ENCODE measurements around the gene UGT1A10. TPM values are rescaled to one million over a fixed set of nuclear protein-coding genes. Genes with fewer than 3 reads are reported as not detected.
"Not testable (repeated sequence)": the region's sequence is repeated elsewhere in the genome, so short reads cannot be mapped to it uniquely, and the experiment has no call there.

UGT1A10 gene
- total and polyA plus RNA-seq, 8 donors, result not detected

DNA sequence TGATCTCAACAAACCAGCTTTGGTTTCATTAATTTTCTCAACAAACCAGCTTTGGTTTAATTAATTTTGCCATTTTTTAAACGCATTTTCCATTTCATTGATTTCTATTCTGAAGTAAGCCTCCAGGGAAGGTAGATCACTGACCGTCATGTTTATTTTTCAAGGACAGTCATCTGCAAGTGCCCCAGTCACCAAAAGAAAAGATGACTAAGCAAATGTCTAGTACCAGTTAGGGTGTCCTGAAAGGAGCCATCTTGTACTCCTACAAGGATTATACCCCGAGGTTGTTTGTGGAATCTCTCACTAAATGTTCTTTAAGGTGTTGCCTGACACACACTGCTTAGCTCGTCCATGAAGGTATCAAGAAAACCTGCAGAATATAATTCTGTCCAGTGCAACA lies 25.0 kb upstream of the UGT1A10 start:
- no peak for TF ChIP-seq CTCF (IDR thresholded peaks at IDR 0.05)
- intact Hi-C loops (cut with DNase I), result no loop called here
- Histone ChIP-seq H3K4me3 (no peak overlapping the region), H3K27ac (no peak overlapping the region), H3K36me3 (no peaks in the 10 kb centered on the region), H3K4me1 (no peaks in the 10 kb centered on the region), H3K9me3 (peaks cover 0 to 19% of the 10 kb centered on the region in 2 donors), H3K27me3 (no peaks in the 10 kb centered on the region)
- no peak for DNase-seq
- no peak for ATAC-seq

- ATAC-seq; H3K27me3 ChIP-seq; intact Hi-C loops (cut with DNase I); H3K36me3 ChIP-seq; H3K4me3 ChIP-seq; H3K27ac ChIP-seq; DNase-seq; H3K4me1 ChIP-seq: not testable (repeated sequence)
- H3K9me3 ChIP-seq, result peaks cover 0 to 11% of the 10 kb centered on the region in 2 donors
Observed at GRCh38 chr2:233617476-233617875, 18.8 kb upstream of the UGT1A10 start, which contains the start of gene UGT1A8. Gene UGT1A8 (plus strand): TSS chr2:233617633. CDS start chr2:233617708, 75 bp downstream.

- Histone ChIP-seq H3K27me3 (no peaks in the 10 kb centered on the region), H3K9me3 (no peaks in the 10 kb centered on the region), H3K36me3 (no peaks in the 10 kb centered on the region), H3K4me1 (no peaks in the 10 kb centered on the region), H3K27ac (no peak overlapping the region), H3K4me3 (no peak overlapping the region)
- DNase-seq (no peak), ATAC-seq (no peak)
- intact Hi-C loops (cut with DNase I), result no loop called here
- no peak for TF ChIP-seq CTCF (IDR thresholded peaks at IDR 0.05)
Observed at GRCh38 chr2:233620204-233620603, 16.0 kb upstream of the UGT1A10 start.

- H3K4me1 ChIP-seq; H3K36me3 ChIP-seq; intact Hi-C loops (cut with DNase I); H3K27ac ChIP-seq; H3K4me3 ChIP-seq; ATAC-seq; DNase-seq; H3K9me3 ChIP-seq; H3K27me3 ChIP-seq: not testable (repeated sequence)
Observed at GRCh38 chr2:233621863-233622262, 14.4 kb upstream of the UGT1A10 start.

DNA sequence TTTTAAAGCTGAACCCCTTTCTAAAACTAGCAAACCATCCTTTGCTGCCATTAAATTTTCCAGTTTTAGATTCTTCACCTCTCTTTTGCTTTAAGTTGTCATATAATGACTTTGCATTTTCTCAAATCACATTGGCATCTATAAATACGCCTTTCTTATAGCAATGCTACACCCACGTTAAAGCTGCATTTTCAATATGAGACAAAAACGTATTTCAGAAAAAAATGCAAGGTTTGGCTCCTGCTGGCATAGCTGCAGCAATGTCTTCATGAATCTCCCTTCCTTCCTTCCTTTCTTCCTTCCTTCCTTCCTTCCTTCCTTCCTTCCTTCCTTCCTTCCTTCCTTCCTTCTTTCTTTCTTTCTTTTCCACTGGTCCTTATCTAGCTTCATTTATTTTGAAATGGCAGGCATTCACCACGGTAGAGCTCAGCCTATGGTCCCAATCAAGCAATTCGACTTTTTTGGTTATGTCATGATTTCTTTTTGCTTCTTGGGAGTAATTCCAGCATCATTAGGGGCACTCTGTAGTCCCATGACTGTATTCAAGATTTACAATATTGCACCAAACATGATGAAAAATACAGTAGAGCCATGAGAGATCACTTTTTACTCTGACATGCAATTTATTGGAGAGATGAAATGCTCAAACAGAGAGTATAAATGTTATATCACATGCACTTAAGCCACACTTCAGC lies 8.8 kb upstream of the UGT1A10 start:
- no peaks in the 10 kb centered on the region for H3K36me3 ChIP-seq
- no peak overlapping the region for H3K27ac ChIP-seq
- DNase-seq (no peak), ATAC-seq (no peak)
- H3K4me3 ChIP-seq, result no peak overlapping the region
- intact Hi-C loops (cut with DNase I), result no loop called here
- no peaks in the 10 kb centered on the region for H3K27me3 ChIP-seq
- H3K4me1 ChIP-seq, result no peaks in the 10 kb centered on the region
- peaks cover 0 to 12% of the 10 kb centered on the region in 2 donors for H3K9me3 ChIP-seq
- TF ChIP-seq CTCF (IDR thresholded peaks at IDR 0.05), result no peak

GRCh38 chr2:233638836-233639235 lies 2.6 kb downstream of the UGT1A10 start:
- DNase-seq, result no peak
- Histone ChIP-seq H3K36me3 (no peaks in the 10 kb centered on the region), H3K9me3 (peaks cover 0 to 2% of the 10 kb centered on the region in 2 donors), H3K4me3 (no peak overlapping the region), H3K27ac (no peak overlapping the region), H3K27me3 (no peaks in the 10 kb centered on the region), H3K4me1 (no peaks in the 10 kb centered on the region)
- no peak for TF ChIP-seq CTCF (IDR thresholded peaks at IDR 0.05)
- intact Hi-C loops (cut with DNase I), result no loop called here
- ATAC-seq, result no peak

Measured in left lung (tissue), 10 donors.